PC-9 (cell line): ENCODE data around the gene AUTS2.

Experiments
- CTCF ChIP-seq: fragments of 200-600 bp; sonication (generic); conservative IDR thresholded peaks from 2 replicates; pipeline ENCODE4 v1.6.1; 2017; ENCODE audit warnings: mixed run types, antibody characterized with exemption, mild to moderate bottlenecking, moderate library complexity
- EZH2 ChIP-seq: fragments of 200-600 bp; sonication (generic); IDR thresholded peaks from 2 replicates; pipeline ENCODE4 v1.8.0; 2017; ENCODE audit warnings: antibody characterized with exemption, low read depth

GRCh38 chr7:70408477-70408876 lies 810.2 kb downstream of the AUTS2 start:
- TF ChIP-seq CTCF = no peak
- no peak for TF ChIP-seq EZH2
